ENCODE measurements around the gene RPTOR. TPM values are rescaled to one million over a fixed set of nuclear protein-coding genes. Genes with fewer than 3 reads are reported as not detected.

RPTOR gene
- total RNA-seq, 1 donor from 2014 or later: 32.0 TPM

DNA sequence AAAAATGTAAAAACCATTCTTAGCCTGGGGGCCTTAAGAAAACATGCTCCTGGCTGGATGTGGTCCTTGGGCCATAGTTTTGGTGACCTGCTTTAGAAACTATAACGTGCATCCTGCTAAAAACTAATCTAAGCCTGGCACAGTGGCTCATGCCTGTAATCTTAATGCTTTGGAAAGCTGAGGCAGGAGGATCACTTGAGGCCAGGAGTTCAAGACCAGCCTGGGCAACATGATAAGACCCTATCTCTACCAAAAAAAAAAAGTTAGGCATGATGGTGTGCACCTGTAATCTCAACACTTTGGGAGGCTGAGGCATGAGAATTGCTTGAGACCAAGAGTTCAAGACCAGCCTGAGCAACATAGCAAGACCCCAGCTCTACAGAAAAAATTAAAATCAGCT lies 263.2 kb downstream of the RPTOR start:
- Histone ChIP-seq H2AFZ (ENCODE audit: low read depth, low read length) (no peak overlapping the region), H4K20me1 (ENCODE audit: insufficient read depth, low read length) (no peaks in the 10 kb centered on the region), H3K4me2 (ENCODE audit: low read length) (no peak overlapping the region), H3K79me2 (ENCODE audit: insufficient read depth, low read length) (no peaks in the 10 kb centered on the region), H3K9ac (ENCODE audit: low read length) (no peak overlapping the region), H3K4me1 (ENCODE audit: insufficient read depth, low read length) (no peaks in the 10 kb centered on the region), H3K27me3 (ENCODE audit: insufficient read depth, low read length) (no peaks in the 10 kb centered on the region), H3K27ac (ENCODE audit: low read depth, low read length) (no peak overlapping the region), H3K36me3 (ENCODE audit: insufficient read depth, low read length) (no peaks in the 10 kb centered on the region), H3K4me3 (ENCODE audit: insufficient read depth, low read depth, low read length) (no peak overlapping the region), H3K9me3 (ENCODE audit: insufficient read depth, low read depth, low read length) (no peaks in the 10 kb centered on the region)
- peaks cover 17% of the 10 kb centered on the region for H3K36me3 Mint-ChIP-seq (ENCODE audit: low read depth, unreplicated experiment)
- FAIRE-seq (no peak), DNase-seq (ENCODE audit: low read depth) (no peak)
- peaks cover 1% of the 10 kb centered on the region for H3K9me3 Mint-ChIP-seq (ENCODE audit: unreplicated experiment)
- TF ChIP-seq, protein P1, sequence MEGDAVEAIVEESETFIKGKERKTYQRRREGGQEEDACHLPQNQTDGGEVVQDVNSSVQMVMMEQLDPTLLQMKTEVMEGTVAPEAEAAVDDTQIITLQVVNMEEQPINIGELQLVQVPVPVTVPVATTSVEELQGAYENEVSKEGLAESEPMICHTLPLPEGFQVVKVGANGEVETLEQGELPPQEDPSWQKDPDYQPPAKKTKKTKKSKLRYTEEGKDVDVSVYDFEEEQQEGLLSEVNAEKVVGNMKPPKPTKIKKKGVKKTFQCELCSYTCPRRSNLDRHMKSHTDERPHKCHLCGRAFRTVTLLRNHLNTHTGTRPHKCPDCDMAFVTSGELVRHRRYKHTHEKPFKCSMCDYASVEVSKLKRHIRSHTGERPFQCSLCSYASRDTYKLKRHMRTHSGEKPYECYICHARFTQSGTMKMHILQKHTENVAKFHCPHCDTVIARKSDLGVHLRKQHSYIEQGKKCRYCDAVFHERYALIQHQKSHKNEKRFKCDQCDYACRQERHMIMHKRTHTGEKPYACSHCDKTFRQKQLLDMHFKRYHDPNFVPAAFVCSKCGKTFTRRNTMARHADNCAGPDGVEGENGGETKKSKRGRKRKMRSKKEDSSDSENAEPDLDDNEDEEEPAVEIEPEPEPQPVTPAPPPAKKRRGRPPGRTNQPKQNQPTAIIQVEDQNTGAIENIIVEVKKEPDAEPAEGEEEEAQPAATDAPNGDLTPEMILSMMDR (IDR thresholded peaks at IDR 0.05; ENCODE audit: insufficient read depth, low read depth, low read length): no peak
- TF ChIP-seq EZH2 (IDR thresholded peaks at IDR 0.05; ENCODE audit: insufficient read depth, low read length): no peak
- H3K4me1 Mint-ChIP-seq (ENCODE audit: low read depth, unreplicated experiment): peaks cover 3% of the 10 kb centered on the region
- H3K27me3 Mint-ChIP-seq (ENCODE audit: low read depth, unreplicated experiment): no peaks in the 10 kb centered on the region
- no peak overlapping the region for H3K4me3 Mint-ChIP-seq (ENCODE audit: unreplicated experiment)
- no peak overlapping the region for H3K27ac Mint-ChIP-seq (ENCODE audit: unreplicated experiment)

DNA sequence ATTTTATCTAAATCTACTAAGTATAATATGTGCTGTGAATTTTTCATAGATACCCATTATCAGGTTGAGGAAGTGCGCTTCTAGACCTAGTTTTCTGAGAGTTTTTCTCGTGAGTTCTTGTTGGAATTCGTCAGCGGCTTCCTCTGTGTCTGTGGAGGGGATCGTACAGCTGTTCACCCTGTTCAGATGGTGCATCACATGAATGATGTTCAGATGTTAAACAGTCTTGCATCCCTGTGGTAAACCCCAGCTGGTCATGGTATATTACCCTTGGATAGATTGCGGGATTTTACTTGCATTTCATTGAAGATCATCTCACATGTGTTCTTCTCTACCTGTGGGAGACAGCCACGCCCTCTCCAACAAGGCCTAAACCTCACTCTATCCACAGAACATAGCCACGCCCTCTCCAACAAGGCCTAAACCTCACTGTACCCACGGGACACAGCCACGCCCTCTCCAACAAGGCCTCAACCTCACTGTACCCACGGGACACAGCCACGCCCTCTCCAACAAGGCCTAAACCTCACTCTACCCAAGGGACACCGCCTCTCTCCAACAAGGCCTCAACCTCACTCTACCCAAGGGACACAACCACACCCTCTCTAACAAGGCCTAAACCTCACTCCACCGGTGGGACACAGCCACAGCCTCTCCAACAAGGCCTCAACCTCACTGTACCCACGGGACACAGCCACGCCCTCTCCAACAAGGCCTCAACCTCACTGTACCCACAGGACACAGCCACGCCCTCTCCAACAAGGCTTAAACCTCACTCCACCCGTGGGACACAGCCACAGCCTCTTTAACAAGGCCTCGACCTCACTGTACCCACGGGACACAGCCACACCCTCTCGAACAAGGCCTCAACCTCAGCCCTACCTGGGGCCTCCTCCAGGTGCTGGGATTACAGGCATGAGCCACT lies 266.8 kb downstream of the RPTOR start:
- Mint-ChIP-seq H3K27me3 (ENCODE audit: low read depth, unreplicated experiment) (no peaks in the 10 kb centered on the region), H3K36me3 (ENCODE audit: low read depth, unreplicated experiment) (peaks cover 12% of the 10 kb centered on the region), H3K27ac (ENCODE audit: unreplicated experiment) (no peak overlapping the region), H3K9me3 (ENCODE audit: unreplicated experiment) (peaks cover 1% of the 10 kb centered on the region), H3K4me3 (ENCODE audit: unreplicated experiment) (no peak overlapping the region), H3K4me1 (ENCODE audit: low read depth, unreplicated experiment) (no peaks in the 10 kb centered on the region)
- Histone ChIP-seq H3K4me3 (ENCODE audit: insufficient read depth, low read depth, low read length) (no peak overlapping the region), H3K4me2 (ENCODE audit: low read length) (no peak overlapping the region), H3K36me3 (ENCODE audit: insufficient read depth, low read length) (no peaks in the 10 kb centered on the region), H4K20me1 (ENCODE audit: insufficient read depth, low read length) (no peaks in the 10 kb centered on the region), H3K9ac (ENCODE audit: low read length) (no peak overlapping the region), H2AFZ (ENCODE audit: low read depth, low read length) (no peak overlapping the region), H3K4me1 (ENCODE audit: insufficient read depth, low read length) (no peaks in the 10 kb centered on the region), H3K79me2 (ENCODE audit: insufficient read depth, low read length) (no peaks in the 10 kb centered on the region), H3K27me3 (ENCODE audit: insufficient read depth, low read length) (no peaks in the 10 kb centered on the region), H3K27ac (ENCODE audit: low read depth, low read length) (no peak overlapping the region), H3K9me3 (ENCODE audit: insufficient read depth, low read depth, low read length) (no peaks in the 10 kb centered on the region)
- FAIRE-seq (no peak), DNase-seq (ENCODE audit: low read depth) (no peak)
- TF ChIP-seq, protein P1 (IDR thresholded peaks at IDR 0.05; ENCODE audit: insufficient read depth, low read depth, low read length): no peak
- TF ChIP-seq EZH2 (IDR thresholded peaks at IDR 0.05; ENCODE audit: insufficient read depth, low read length): no peak
